Nephron (organoid): ENCODE data around the gene GFI1B.

Source experiments
- H3K27ac Mint-ChIP-seq, 3 experiments: 2 replicates each; pipeline ENCODE4 v1.8.0; 2020; ENCODE audit warnings: mixed read lengths in 3 of 3, mild to moderate bottlenecking in 2 of 3, moderate library complexity in 1 of 3
- H3K27me3 Mint-ChIP-seq: 2 replicates; pipeline ENCODE4 v1.8.0; 2021; ENCODE audit warnings: low read depth, mild to moderate bottlenecking, moderate library complexity, mixed read lengths
- H3K36me3 Mint-ChIP-seq: 2 replicates; pipeline ENCODE4 v1.8.0; 2020; ENCODE audit warnings: low read depth, mixed read lengths
- H3K4me1 Mint-ChIP-seq: 2 replicates; pipeline ENCODE4 v1.8.0; 2020; ENCODE audit warnings: mixed read lengths
- H3K4me3 Mint-ChIP-seq, 3 experiments: 2 replicates each; pipeline ENCODE4 v1.8.0; 2020; ENCODE audit warnings: mild to moderate bottlenecking in 3 of 3, mixed read lengths in 3 of 3, moderate library complexity in 2 of 3
- H3K9me3 Mint-ChIP-seq: 2 replicates; pipeline ENCODE4 v1.8.0; 2020; ENCODE audit warnings: mixed read lengths
- CTCF ChIP-seq, 3 experiments: fragments of 200-600 bp; sonication (generic); IDR thresholded peaks; one replicate each; pipeline ENCODE4 v1.5.0; 2021; ENCODE audit warnings: antibody characterized with exemption in 3 of 3; ENCODE audit not compliant: unreplicated experiment in 3 of 3

Gene GFI1B

GRCh38 chr9:132990781-132991180 is 12.3 kb downstream of the GFI1B start:
- peaks cover 51% of the 10 kb centered on the region for H3K27me3 Mint-ChIP-seq
- H3K4me1 Mint-ChIP-seq: peaks cover 11% of the 10 kb centered on the region
- H3K36me3 Mint-ChIP-seq: no peaks in the 10 kb centered on the region
- no peaks in the 10 kb centered on the region for H3K9me3 Mint-ChIP-seq
- H3K27ac Mint-ChIP-seq: no peak overlapping the region
- H3K4me3 Mint-ChIP-seq: no peak overlapping the region
- TF ChIP-seq CTCF (IDR thresholded peaks at IDR 0.05; ENCODE audit: unreplicated experiment in 3 of 3): no peak

GRCh38 chr9:132991351-132992300 is 13.1 kb downstream of the GFI1B start:
- Mint-ChIP-seq H3K4me3 (no peak overlapping the region), H3K27ac (no peak overlapping the region), H3K4me1 (peaks cover 11% of the 10 kb centered on the region), H3K27me3 (peaks cover 43% of the 10 kb centered on the region), H3K36me3 (no peaks in the 10 kb centered on the region), H3K9me3 (no peaks in the 10 kb centered on the region)
- TF ChIP-seq CTCF (IDR thresholded peaks at IDR 0.05; ENCODE audit: unreplicated experiment in 3 of 3): no peak

- H3K4me1 Mint-ChIP-seq: peaks cover 11% of the 10 kb centered on the region
- H3K36me3 Mint-ChIP-seq: no peaks in the 10 kb centered on the region
- H3K9me3 Mint-ChIP-seq: no peaks in the 10 kb centered on the region
- TF ChIP-seq CTCF (IDR thresholded peaks at IDR 0.05; ENCODE audit: unreplicated experiment in 3 of 3): no peak
- H3K4me3 Mint-ChIP-seq: no peak overlapping the region
- H3K27me3 Mint-ChIP-seq: peaks cover 29% of the 10 kb centered on the region
- H3K27ac Mint-ChIP-seq: no peak overlapping the region
Measured at GRCh38 chr9:132993511-132993939, 15.0 kb downstream of the GFI1B start.

- H3K27ac Mint-ChIP-seq: no peak overlapping the region
- peaks cover 33% of the 10 kb centered on the region for H3K27me3 Mint-ChIP-seq
- H3K36me3 Mint-ChIP-seq: no peaks in the 10 kb centered on the region
- H3K9me3 Mint-ChIP-seq: no peaks in the 10 kb centered on the region
- H3K4me3 Mint-ChIP-seq: no peak overlapping the region
- no peak for TF ChIP-seq CTCF (IDR thresholded peaks at IDR 0.05; ENCODE audit: unreplicated experiment in 3 of 3)
- peaks cover 11% of the 10 kb centered on the region for H3K4me1 Mint-ChIP-seq
Measured at GRCh38 chr9:132994410-132995120, 16.1 kb downstream of the GFI1B start.

GRCh38 chr9:132995121-132995420 is 16.6 kb downstream of the GFI1B start:
- peaks cover 11% of the 10 kb centered on the region for H3K4me1 Mint-ChIP-seq

More at GRCh38 chr9:132995121-132995420, 16.6 kb downstream of the GFI1B start:
- Mint-ChIP-seq H3K9me3 (no peaks in the 10 kb centered on the region), H3K27ac (no peak overlapping the region), H3K36me3 (no peaks in the 10 kb centered on the region), H3K4me3 (no peak overlapping the region), H3K27me3 (peaks cover 33% of the 10 kb centered on the region)
- no peak for TF ChIP-seq CTCF (IDR thresholded peaks at IDR 0.05; ENCODE audit: unreplicated experiment in 3 of 3)
